Mesenchymal stem cell (in vitro differentiated cells and primary cell): ENCODE data around the gene TBL2.

ENCODE experiments used
- DNase-seq: peaks from one replicate; pipeline ENCODE4 v3.0.0-alpha.2; 2013
- H2AFZ ChIP-seq: one replicate; pipeline ENCODE4 v1.6.1; 2013; ENCODE audit warnings: low read depth, mild to moderate bottlenecking, control low read depth, inconsistent platforms, low read length, moderate library complexity
- H2AK5ac ChIP-seq: 2 replicates; pipeline ENCODE4 v1.6.1; 2013; ENCODE audit warnings: low read length, moderate library complexity, mild to moderate bottlenecking, inconsistent platforms; ENCODE audit not compliant: severe bottlenecking
- H2BK120ac ChIP-seq: one replicate; pipeline ENCODE4 v1.6.1; 2013; ENCODE audit warnings: low read depth, mild to moderate bottlenecking, inconsistent platforms, low read length, moderate library complexity
- H2BK12ac ChIP-seq, 2 experiments: one replicate each; pipeline ENCODE4 v1.6.1; 2013; ENCODE audit warnings: inconsistent platforms in 2 of 2, low read length in 2 of 2, mild to moderate bottlenecking in 2 of 2, moderate library complexity in 2 of 2, control low read depth in 1 of 2
- H2BK15ac ChIP-seq: one replicate; pipeline ENCODE4 v1.6.1; 2013; ENCODE audit warnings: mild to moderate bottlenecking, low read depth, inconsistent platforms; ENCODE audit not compliant: poor library complexity, severe bottlenecking
- H2BK5ac ChIP-seq: 2 replicates; pipeline ENCODE4 v1.6.1; 2013; ENCODE audit warnings: low read depth, mild to moderate bottlenecking, low read length, control low read depth, inconsistent platforms; ENCODE audit not compliant: poor library complexity, severe bottlenecking
- H3K14ac ChIP-seq, 2 experiments: one replicate each; pipeline ENCODE4 v1.6.1; 2013; ENCODE audit warnings: inconsistent platforms in 2 of 2, low read length in 2 of 2, control low read depth in 1 of 2, mild to moderate bottlenecking in 1 of 2, moderate library complexity in 1 of 2
- H3K18ac ChIP-seq, 2 experiments: one replicate each; pipeline ENCODE4 v1.6.1; 2013; ENCODE audit warnings: inconsistent platforms in 2 of 2, low read length in 2 of 2, control low read depth in 1 of 2, low read depth in 1 of 2, mild to moderate bottlenecking in 1 of 2
- H3K23ac ChIP-seq, 2 experiments: one replicate each; pipeline ENCODE4 v1.6.1; 2013; ENCODE audit warnings: inconsistent platforms in 2 of 2, low read length in 2 of 2, mild to moderate bottlenecking in 2 of 2, moderate library complexity in 2 of 2, control low read depth in 1 of 2
- H3K27ac ChIP-seq: 2 replicates; pipeline ENCODE4 v1.5.1; 2013; ENCODE audit warnings: mild to moderate bottlenecking, moderate library complexity, low read length, control low read depth, inconsistent platforms; ENCODE audit not compliant: poor library complexity, severe bottlenecking
- H3K27me3 ChIP-seq, 2 experiments: 2 replicates each; pipeline versions ENCODE4 v1.6.1 to v1.7.0; 2013; ENCODE audit warnings: low read length in 2 of 2, mild to moderate bottlenecking in 2 of 2, moderate library complexity in 2 of 2, control low read depth in 1 of 2, inconsistent platforms in 1 of 2; ENCODE audit not compliant: control insufficient read depth in 1 of 2, insufficient read depth in 1 of 2
- H3K36me3 ChIP-seq, 2 experiments: 2 replicates each; pipeline versions ENCODE4 v1.6.1 to v1.7.0; 2013; ENCODE audit warnings: low read length in 2 of 2, control low read depth in 1 of 2, inconsistent platforms in 1 of 2, low read depth in 1 of 2, mild to moderate bottlenecking in 1 of 2; ENCODE audit not compliant: insufficient read depth in 2 of 2, control insufficient read depth in 1 of 2
- H3K4ac ChIP-seq, 2 experiments: one replicate each; pipeline ENCODE4 v1.6.1; 2013; ENCODE audit warnings: inconsistent platforms in 2 of 2, low read length in 2 of 2, mild to moderate bottlenecking in 2 of 2, moderate library complexity in 2 of 2, control low read depth in 1 of 2, low read depth in 1 of 2
- H3K4me1 ChIP-seq: 2 replicates; pipeline ENCODE4 v1.6.1; 2013; ENCODE audit warnings: low read depth, low read length, control low read depth; ENCODE audit not compliant: control insufficient read depth, insufficient read depth
- H3K4me2 ChIP-seq: 2 replicates; pipeline ENCODE4 v1.6.1; 2013; ENCODE audit warnings: low read length, mild to moderate bottlenecking, inconsistent platforms; ENCODE audit not compliant: poor library complexity, severe bottlenecking
- H3K4me3 ChIP-seq, 2 experiments: 2 replicates each; pipeline versions ENCODE4 v1.5.1 to v1.7.0; 2013; ENCODE audit warnings: low read length in 2 of 2, mild to moderate bottlenecking in 2 of 2, control low read depth in 1 of 2, low read depth in 1 of 2; ENCODE audit not compliant: insufficient read depth in 1 of 2
- H3K79me1 ChIP-seq: replicated peaks from 2 replicates; pipeline ENCODE4 v1.6.1; 2013; ENCODE audit warnings: mild to moderate bottlenecking, control low read depth, low read length, inconsistent platforms; ENCODE audit not compliant: poor library complexity, severe bottlenecking
- H3K9ac ChIP-seq: 2 replicates; pipeline ENCODE4 v1.7.0; 2013; ENCODE audit warnings: mild to moderate bottlenecking, low read length, moderate library complexity
- H3K9me3 ChIP-seq: 2 replicates; pipeline ENCODE4 v1.7.0; 2013; ENCODE audit warnings: mild to moderate bottlenecking, low read length; ENCODE audit not compliant: control insufficient read depth
- H4K8ac ChIP-seq: one replicate; pipeline ENCODE4 v1.6.1; 2013; ENCODE audit warnings: inconsistent platforms, mild to moderate bottlenecking, low read length, moderate library complexity
- H4K91ac ChIP-seq: one replicate; pipeline ENCODE4 v1.6.1; 2013; ENCODE audit warnings: mild to moderate bottlenecking, low read length, inconsistent platforms
- WGBS: methylation state at CpG from one replicate; pipeline ENCODE4 v1.1.7; 2013; ENCODE audit warnings: mixed read lengths; 5-methylcytosine and 5-hydroxymethylcytosine counted together

Gene TBL2

DNA sequence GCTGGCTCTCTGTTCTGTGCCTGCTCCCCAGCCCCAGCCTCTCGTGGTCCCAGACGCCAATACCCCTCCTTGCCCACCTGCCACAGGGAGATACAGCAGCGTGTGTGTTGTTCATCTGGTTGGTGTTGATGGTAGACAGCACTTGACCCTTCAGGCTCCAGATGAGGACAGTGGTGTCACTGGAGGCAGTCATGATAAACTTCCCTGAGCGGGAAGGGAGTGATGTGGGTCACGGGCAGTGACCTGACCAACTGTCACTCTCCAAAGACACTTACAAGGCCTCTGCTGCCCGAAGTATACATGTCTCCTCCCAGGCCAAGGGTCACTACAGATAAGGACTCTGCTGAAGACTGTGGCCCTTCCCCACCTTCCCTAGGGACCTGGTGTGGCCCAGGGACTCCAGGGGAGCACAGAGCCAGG is 5.6 kb downstream of the TBL2 start:
- H3K27me3 ChIP-seq = no peaks in the 10 kb centered on the region
- H2BK120ac ChIP-seq = no peak overlapping the region
- no peak overlapping the region for H2BK15ac ChIP-seq
- H4K91ac ChIP-seq = no peak overlapping the region
- no peaks in the 10 kb centered on the region for H3K9me3 ChIP-seq
- H2BK5ac ChIP-seq = no peak overlapping the region
- H2AK5ac ChIP-seq = no peak overlapping the region
- no peak overlapping the region for H3K4me2 ChIP-seq
- H3K9ac ChIP-seq = no peak overlapping the region
- H3K23ac ChIP-seq = no peak overlapping the region
- H3K4me3 ChIP-seq = no peak overlapping the region
- H3K4me1 ChIP-seq = peaks cover 11% of the 10 kb centered on the region
- no peak overlapping the region for H4K8ac ChIP-seq
- no peak overlapping the region for H3K27ac ChIP-seq
- no peak overlapping the region for H2BK12ac ChIP-seq
- H3K18ac ChIP-seq = no peak overlapping the region
- no peak for DNase-seq
- H2AFZ ChIP-seq = no peak overlapping the region
- WGBS = 85% methylated on average over 4 of the region's 6 CpGs
- H3K79me1 ChIP-seq = peaks cover 32% of the 10 kb centered on the region
- no peak overlapping the region for H3K4ac ChIP-seq
- H3K36me3 ChIP-seq = peaks cover 63 to 70% of the 10 kb centered on the region in 2 experiments
- H3K14ac ChIP-seq = no peak overlapping the region

DNA sequence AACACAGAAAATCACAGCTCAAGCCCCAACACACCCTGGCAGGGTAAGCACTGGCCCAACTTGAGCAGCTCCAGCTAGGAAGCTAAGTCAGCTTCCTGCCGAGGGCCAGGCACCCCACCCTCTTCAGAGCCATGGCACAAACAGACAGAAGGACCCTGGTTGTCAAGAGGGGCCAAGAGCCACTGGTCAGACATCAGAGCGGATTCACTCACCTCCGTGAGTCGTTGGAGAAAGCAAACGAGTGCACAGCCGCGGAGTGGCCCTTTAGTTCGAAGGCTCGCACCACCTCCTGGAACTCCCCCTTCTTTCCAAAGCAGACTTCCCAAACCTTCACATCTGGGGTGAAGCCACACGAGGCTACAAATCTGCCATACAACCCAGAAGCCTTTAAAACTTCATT is 7.4 kb downstream of the TBL2 start:
- no peak overlapping the region for H3K9ac ChIP-seq

DNA sequence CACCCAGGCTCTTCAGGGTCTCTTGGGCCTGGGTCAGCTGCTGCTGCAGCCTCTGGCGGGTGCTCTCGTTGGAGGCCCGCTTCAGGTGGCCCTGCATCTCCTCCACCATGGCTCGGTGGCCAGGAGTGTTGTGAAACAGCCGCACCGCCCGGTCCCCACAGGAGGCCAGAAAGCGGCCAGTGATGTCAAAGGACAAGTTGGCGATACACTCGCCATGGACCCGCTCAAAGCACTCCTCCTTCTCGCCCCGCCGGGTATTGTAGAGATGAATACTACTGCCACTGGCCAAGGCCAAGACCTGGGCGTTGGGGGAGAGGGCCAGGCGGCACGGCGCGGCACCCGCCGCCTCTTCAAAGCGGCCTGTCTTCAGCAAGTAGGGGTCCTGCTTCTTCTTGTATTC is 7.9 kb downstream of the TBL2 start:
- Histone ChIP-seq H2BK120ac (no peak overlapping the region), H3K4ac (no peak overlapping the region), H3K4me2 (no peak overlapping the region), H3K9me3 (no peaks in the 10 kb centered on the region), H4K91ac (no peak overlapping the region), H3K4me3 (no peak overlapping the region), H3K23ac (no peak overlapping the region), H3K4me1 (peaks cover 1% of the 10 kb centered on the region), H2BK12ac (no peak overlapping the region), H2BK5ac (no peak overlapping the region), H4K8ac (no peak overlapping the region), H2AFZ (no peak overlapping the region), H3K36me3 (peaks cover 55 to 61% of the 10 kb centered on the region in 2 experiments), H3K27ac (no peak overlapping the region), H3K79me1 (peaks cover 29% of the 10 kb centered on the region), H3K14ac (no peak overlapping the region), H2AK5ac (no peak overlapping the region), H3K27me3 (no peaks in the 10 kb centered on the region), H3K9ac (no peak overlapping the region), H3K18ac (no peak overlapping the region), H2BK15ac (no peak overlapping the region)
- WGBS = 98% methylated on average over 22 of the region's 22 CpGs
- DNase-seq = no peak

More for the DNA sequence above, 7.4 kb downstream of the TBL2 start:
- Histone ChIP-seq H2BK15ac (no peak overlapping the region), H3K14ac (no peak overlapping the region), H4K8ac (no peak overlapping the region), H3K36me3 (peaks cover 58 to 66% of the 10 kb centered on the region in 2 experiments), H4K91ac (no peak overlapping the region), H3K27ac (no peak overlapping the region), H2BK5ac (no peak overlapping the region), H2AFZ (no peak overlapping the region), H3K27me3 (no peaks in the 10 kb centered on the region), H3K4ac (no peak overlapping the region), H3K4me1 (peaks cover 4% of the 10 kb centered on the region), H3K4me2 (no peak overlapping the region), H2BK120ac (no peak overlapping the region), H3K9me3 (no peaks in the 10 kb centered on the region), H3K18ac (no peak overlapping the region), H3K23ac (no peak overlapping the region), H3K4me3 (no peak overlapping the region), H3K79me1 (peaks cover 32% of the 10 kb centered on the region), H2AK5ac (no peak overlapping the region), H2BK12ac (no peak overlapping the region)
- no peak for DNase-seq
- WGBS = over 99% methylated on average over 10 of the region's 10 CpGs

DNA sequence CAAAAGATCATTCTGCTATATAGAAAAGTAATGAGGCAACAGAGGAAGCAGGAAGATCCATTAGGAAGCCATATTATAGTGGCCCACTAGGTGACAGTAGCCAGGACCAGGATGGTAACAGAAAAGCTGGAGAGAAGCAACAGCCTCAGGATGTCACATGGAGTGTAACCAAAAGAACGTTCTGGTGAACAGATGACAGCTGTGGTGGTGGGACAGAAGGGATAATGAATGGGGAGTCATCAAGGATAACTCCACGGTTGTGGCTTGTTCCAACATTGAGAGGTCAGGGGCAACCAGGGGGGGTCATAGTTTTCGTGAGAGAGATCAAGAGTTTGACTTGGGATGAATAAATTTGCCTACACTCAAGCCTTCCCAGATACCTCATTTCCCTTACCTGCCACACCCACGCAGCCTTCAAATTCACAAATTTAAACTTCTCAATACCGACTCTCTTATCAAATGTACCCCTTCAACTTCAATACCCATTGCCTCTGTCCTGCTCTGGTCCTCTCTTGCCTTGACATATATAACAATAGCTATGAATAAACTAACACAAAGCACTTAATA is 9.3 kb downstream of the TBL2 start:
- no peak overlapping the region for H3K18ac ChIP-seq
- no peak overlapping the region for H3K4me2 ChIP-seq
- no peaks in the 10 kb centered on the region for H3K9me3 ChIP-seq
- H3K79me1 ChIP-seq = peaks cover 25% of the 10 kb centered on the region
- H3K4me3 ChIP-seq = no peak overlapping the region
- no peak for DNase-seq
- no peak overlapping the region for H3K23ac ChIP-seq
- H3K27ac ChIP-seq = no peak overlapping the region
- H2BK5ac ChIP-seq = no peak overlapping the region
- peaks cover 1% of the 10 kb centered on the region for H3K4me1 ChIP-seq
- WGBS = 96% methylated on average over 5 of the region's 5 CpGs
- no peak overlapping the region for H2BK12ac ChIP-seq
- H2BK15ac ChIP-seq = no peak overlapping the region
- no peak overlapping the region for H3K9ac ChIP-seq
- H4K91ac ChIP-seq = no peak overlapping the region
- no peak overlapping the region for H4K8ac ChIP-seq
- no peak overlapping the region for H2AFZ ChIP-seq
- no peak overlapping the region for H2AK5ac ChIP-seq
- H2BK120ac ChIP-seq = no peak overlapping the region
- peaks cover 47 to 52% of the 10 kb centered on the region in 2 experiments for H3K36me3 ChIP-seq
- no peak overlapping the region for H3K14ac ChIP-seq
- H3K27me3 ChIP-seq = no peaks in the 10 kb centered on the region
- no peak overlapping the region for H3K4ac ChIP-seq
